Measurements from ENCODE around the gene KCNQ1.

DNA sequence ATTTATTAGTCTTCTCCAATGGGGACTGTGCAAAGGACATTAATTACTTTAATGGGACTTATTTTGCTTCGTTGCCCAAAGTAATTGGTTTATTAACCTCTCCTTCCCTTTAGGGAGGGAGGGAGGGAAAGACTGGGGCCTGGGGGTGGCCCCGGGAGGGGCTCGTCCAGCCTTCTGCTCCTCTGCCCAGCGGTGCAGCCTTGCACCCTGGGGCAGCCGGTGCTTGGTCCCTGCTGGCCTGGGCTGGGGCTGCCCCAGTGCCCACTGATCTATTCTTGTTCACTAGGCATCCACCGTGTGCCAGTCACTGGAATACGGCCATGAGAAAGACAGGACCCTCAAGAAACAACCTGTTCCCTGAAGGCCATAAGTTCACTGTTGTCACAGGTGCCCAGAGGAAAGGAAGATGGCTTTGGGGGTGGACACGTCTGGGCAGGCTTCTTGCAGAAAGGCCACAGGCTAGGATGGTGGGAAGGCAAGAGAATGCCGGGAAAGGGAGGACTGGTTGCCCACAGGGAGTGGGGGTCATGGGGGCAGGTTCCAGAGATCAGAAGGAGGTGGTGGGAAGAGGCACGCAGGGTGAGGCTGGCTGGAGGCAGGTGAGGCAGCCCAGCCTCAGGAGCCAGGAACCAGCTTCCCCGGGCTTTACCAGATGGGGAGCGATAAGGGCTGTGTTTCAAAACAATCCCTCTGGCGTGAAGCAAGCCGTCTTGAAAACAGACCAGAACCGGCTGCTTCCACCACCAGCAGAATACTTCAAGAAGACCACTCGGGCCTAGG is 302.6 kb downstream of the KCNQ1 start:
- TF ChIP-seq CTCF (IDR thresholded peaks at IDR 0.05) (no peak), POLR2A (IDR thresholded peaks at IDR 0.05) (no peak)
